Neuron (in vitro differentiated cells): ENCODE results near the gene MTG2.
"Not testable (repeated sequence)": the region's sequence is repeated elsewhere in the genome, so short reads cannot be mapped to it uniquely, and the experiment has no call there.

Experiments used
- H2AFZ ChIP-seq: one replicate; pipeline ENCODE4 v1.6.1; 2013; ENCODE audit warnings: low read depth, mild to moderate bottlenecking, inconsistent platforms, low read length, moderate library complexity
- H3K27me3 ChIP-seq: one replicate; pipeline ENCODE4 v1.6.1; 2013; ENCODE audit warnings: low read length; ENCODE audit not compliant: insufficient read depth
- H3K36me3 ChIP-seq: one replicate; pipeline ENCODE4 v1.6.1; 2013; ENCODE audit warnings: low read length; ENCODE audit not compliant: insufficient read depth
- H3K4me1 ChIP-seq: one replicate; pipeline ENCODE4 v1.6.1; 2013; ENCODE audit warnings: low read length; ENCODE audit not compliant: insufficient read depth
- H3K4me3 ChIP-seq: 2 replicates; pipeline ENCODE4 v1.5.1; 2013; ENCODE audit warnings: mild to moderate bottlenecking, low read length, moderate library complexity
- H3K9me3 ChIP-seq: one replicate; pipeline ENCODE4 v1.6.1; 2013; ENCODE audit warnings: low read length

MTG2 gene

GRCh38 chr20:62141397-62142251, 41.2 kb upstream of the MTG2 start:
- Histone ChIP-seq H3K36me3 (peaks cover 57% of the 10 kb centered on the region), H3K27me3 (no peaks in the 10 kb centered on the region), H3K4me3 (peak overlapping the region; percentile 88), H3K4me1 (peaks cover 25% of the 10 kb centered on the region), H2AFZ (no peak overlapping the region), H3K9me3 (peaks cover 4% of the 10 kb centered on the region)

- Histone ChIP-seq H2AFZ (no peak overlapping the region), H3K9me3 (peaks cover 9% of the 10 kb centered on the region), H3K4me3 (peak overlapping the region; percentile 88), H3K36me3 (peaks cover 50% of the 10 kb centered on the region), H3K4me1 (peaks cover 25% of the 10 kb centered on the region), H3K27me3 (no peaks in the 10 kb centered on the region)
Measured at GRCh38 chr20:62142252-62143080, 40.4 kb upstream of the MTG2 start.

- Histone ChIP-seq H3K27me3 (no peaks in the 10 kb centered on the region), H3K4me1 (peaks cover 25% of the 10 kb centered on the region), H3K4me3 (peak within 1 kb of the TSS; percentile 88), H3K36me3 (peaks cover 42% of the 10 kb centered on the region), H2AFZ (no peak within 1 kb of the TSS), H3K9me3 (peaks cover 9% of the 10 kb centered on the region)
Measured at GRCh38 chr20:62143081-62143956, 39.5 kb upstream of the MTG2 start, which contains the start of the genes PSMA7 and SS18L1. TSS of gene PSMA7 (minus strand) at chr20:62143394. CDS start at chr20:62143303, 91 bp downstream. TSS of gene SS18L1 (plus strand) at chr20:62143769. CDS start at chr20:62143821, 52 bp downstream.

GRCh38 chr20:62143957-62144825, 38.6 kb upstream of the MTG2 start:
- Histone ChIP-seq H3K9me3 (peaks cover 9% of the 10 kb centered on the region), H3K4me3 (peak overlapping the region; percentile 88), H3K27me3 (no peaks in the 10 kb centered on the region), H2AFZ (no peak overlapping the region), H3K36me3 (peaks cover 36% of the 10 kb centered on the region), H3K4me1 (peaks cover 31% of the 10 kb centered on the region)

GRCh38 chr20:62145688-62146018, 37.2 kb upstream of the MTG2 start:
- peak overlapping the region; percentile 88 for H3K4me3 ChIP-seq
- peaks cover 40% of the 10 kb centered on the region for H3K4me1 ChIP-seq
- H3K36me3 ChIP-seq, result peaks cover 22% of the 10 kb centered on the region
- H3K9me3 ChIP-seq, result peaks cover 9% of the 10 kb centered on the region
- no peaks in the 10 kb centered on the region for H3K27me3 ChIP-seq
- no peak overlapping the region for H2AFZ ChIP-seq

GRCh38 chr20:62146019-62146755, 36.6 kb upstream of the MTG2 start:
- H2AFZ ChIP-seq, result no peak overlapping the region
- H3K4me1 ChIP-seq, result peaks cover 37% of the 10 kb centered on the region

GRCh38 chr20:62147125-62147524, 35.7 kb upstream of the MTG2 start:
- peaks cover 11% of the 10 kb centered on the region for H3K9me3 ChIP-seq
- no peak overlapping the region for H2AFZ ChIP-seq
- no peaks in the 10 kb centered on the region for H3K27me3 ChIP-seq
- peaks cover 20% of the 10 kb centered on the region for H3K36me3 ChIP-seq
- no peak overlapping the region for H3K4me3 ChIP-seq
- H3K4me1 ChIP-seq, result peaks cover 28% of the 10 kb centered on the region

More at GRCh38 chr20:62146019-62146755, 36.6 kb upstream of the MTG2 start:
- Histone ChIP-seq H3K4me3 (no peak overlapping the region), H3K36me3 (peaks cover 18% of the 10 kb centered on the region), H3K9me3 (peaks cover 9% of the 10 kb centered on the region), H3K27me3 (no peaks in the 10 kb centered on the region)

GRCh38 chr20:62147528-62147927, 35.3 kb upstream of the MTG2 start:
- Histone ChIP-seq H3K4me1 (peaks cover 28% of the 10 kb centered on the region), H3K9me3 (peaks cover 12% of the 10 kb centered on the region), H3K4me3 (no peak overlapping the region), H2AFZ (no peak overlapping the region), H3K27me3 (no peaks in the 10 kb centered on the region), H3K36me3 (peaks cover 24% of the 10 kb centered on the region)

- not testable (repeated sequence) for H3K4me3 ChIP-seq, H3K27me3 ChIP-seq
Measured at GRCh38 chr20:62148383-62148782, 34.4 kb upstream of the MTG2 start.

GRCh38 chr20:62148908-62149314, 33.9 kb upstream of the MTG2 start:
- H3K4me3 ChIP-seq, result no peak overlapping the region
- peaks cover 28% of the 10 kb centered on the region for H3K4me1 ChIP-seq
- no peak overlapping the region for H2AFZ ChIP-seq
- peaks cover 20% of the 10 kb centered on the region for H3K9me3 ChIP-seq
- no peaks in the 10 kb centered on the region for H3K27me3 ChIP-seq
- peaks cover 36% of the 10 kb centered on the region for H3K36me3 ChIP-seq

More at GRCh38 chr20:62148383-62148782, 34.4 kb upstream of the MTG2 start:
- peaks cover 16% of the 10 kb centered on the region for H3K9me3 ChIP-seq
- peaks cover 31% of the 10 kb centered on the region for H3K36me3 ChIP-seq
- peaks cover 28% of the 10 kb centered on the region for H3K4me1 ChIP-seq
- not testable (repeated sequence) for H2AFZ ChIP-seq

GRCh38 chr20:62149532-62150309, 33.1 kb upstream of the MTG2 start:
- peaks cover 43% of the 10 kb centered on the region for H3K36me3 ChIP-seq
- peaks cover 21% of the 10 kb centered on the region for H3K9me3 ChIP-seq
- no peak overlapping the region for H3K4me3 ChIP-seq
- H3K27me3 ChIP-seq, result no peaks in the 10 kb centered on the region
- peaks cover 24% of the 10 kb centered on the region for H3K4me1 ChIP-seq
- no peak overlapping the region for H2AFZ ChIP-seq
